ENCODE results near the gene PLEKHG4B. TPM values are rescaled to one million over a fixed set of nuclear protein-coding genes. Genes with fewer than 3 reads are reported as not detected.
"Not testable (repeated sequence)": the region's sequence is repeated elsewhere in the genome, so short reads cannot be mapped to it uniquely, and the experiment has no call there.

PLEKHG4B gene, protein sequence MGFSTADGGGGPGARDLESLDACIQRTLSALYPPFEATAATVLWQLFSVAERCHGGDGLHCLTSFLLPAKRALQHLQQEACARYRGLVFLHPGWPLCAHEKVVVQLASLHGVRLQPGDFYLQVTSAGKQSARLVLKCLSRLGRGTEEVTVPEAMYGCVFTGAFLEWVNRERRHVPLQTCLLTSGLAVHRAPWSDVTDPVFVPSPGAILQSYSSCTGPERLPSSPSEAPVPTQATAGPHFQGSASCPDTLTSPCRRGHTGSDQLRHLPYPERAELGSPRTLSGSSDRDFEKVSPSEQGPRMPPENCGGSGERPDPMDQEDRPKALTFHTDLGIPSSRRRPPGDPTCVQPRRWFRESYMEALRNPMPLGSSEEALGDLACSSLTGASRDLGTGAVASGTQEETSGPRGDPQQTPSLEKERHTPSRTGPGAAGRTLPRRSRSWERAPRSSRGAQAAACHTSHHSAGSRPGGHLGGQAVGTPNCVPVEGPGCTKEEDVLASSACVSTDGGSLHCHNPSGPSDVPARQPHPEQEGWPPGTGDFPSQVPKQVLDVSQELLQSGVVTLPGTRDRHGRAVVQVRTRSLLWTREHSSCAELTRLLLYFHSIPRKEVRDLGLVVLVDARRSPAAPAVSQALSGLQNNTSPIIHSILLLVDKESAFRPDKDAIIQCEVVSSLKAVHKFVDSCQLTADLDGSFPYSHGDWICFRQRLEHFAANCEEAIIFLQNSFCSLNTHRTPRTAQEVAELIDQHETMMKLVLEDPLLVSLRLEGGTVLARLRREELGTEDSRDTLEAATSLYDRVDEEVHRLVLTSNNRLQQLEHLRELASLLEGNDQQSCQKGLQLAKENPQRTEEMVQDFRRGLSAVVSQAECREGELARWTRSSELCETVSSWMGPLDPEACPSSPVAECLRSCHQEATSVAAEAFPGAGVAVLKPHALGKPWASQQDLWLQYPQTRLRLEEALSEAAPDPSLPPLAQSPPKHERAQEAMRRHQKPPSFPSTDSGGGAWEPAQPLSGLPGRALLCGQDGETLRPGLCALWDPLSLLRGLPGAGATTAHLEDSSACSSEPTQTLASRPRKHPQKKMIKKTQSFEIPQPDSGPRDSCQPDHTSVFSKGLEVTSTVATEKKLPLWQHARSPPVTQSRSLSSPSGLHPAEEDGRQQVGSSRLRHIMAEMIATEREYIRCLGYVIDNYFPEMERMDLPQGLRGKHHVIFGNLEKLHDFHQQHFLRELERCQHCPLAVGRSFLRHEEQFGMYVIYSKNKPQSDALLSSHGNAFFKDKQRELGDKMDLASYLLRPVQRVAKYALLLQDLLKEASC (N-terminal part only)
- not detected for total RNA-seq

DNA sequence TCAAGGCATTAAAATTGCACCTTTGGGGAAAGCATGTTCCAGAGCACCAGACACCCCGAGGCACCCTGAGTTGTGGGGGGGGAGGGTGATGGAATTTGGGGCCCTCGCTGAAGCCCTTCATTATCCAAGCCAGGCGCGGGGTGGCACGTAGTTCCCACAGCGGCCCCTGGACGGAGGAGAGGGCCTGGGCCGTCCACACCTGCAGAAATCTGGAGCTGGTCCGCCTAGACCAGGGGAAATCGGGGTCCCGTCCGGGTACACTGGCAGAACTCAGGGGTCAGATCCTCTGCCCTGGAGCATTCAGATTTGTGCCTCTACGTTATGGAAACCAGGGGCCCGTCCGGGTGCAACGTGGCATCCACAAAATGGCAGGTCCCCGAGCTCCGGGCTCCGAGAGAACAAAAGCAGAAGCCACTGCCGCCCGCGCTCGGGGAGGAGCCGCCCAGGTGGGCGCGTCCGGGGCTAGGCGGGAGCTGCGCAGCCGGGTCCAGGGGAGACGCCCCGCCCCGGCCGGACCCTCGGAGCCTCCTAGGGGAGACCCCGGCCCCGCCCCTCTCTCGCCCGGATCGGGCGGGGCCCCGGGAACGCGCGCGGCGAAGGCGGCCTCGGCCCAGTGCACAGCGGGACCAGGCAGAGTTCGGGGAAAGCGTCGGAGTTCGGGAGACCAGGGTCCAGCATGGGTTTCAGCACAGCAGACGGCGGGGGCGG lies at the start of gene PLEKHG4B:
Gene PLEKHG4B (plus strand): TSS at position 613 of the 708 bp plus-strand sequence. CDS start 64 bp downstream, at position 677.
- Histone ChIP-seq H3K27me3 (no peaks in the 10 kb centered on the region), H3K4me3 (peak within 1 kb of the TSS; percentile 34 to 52), H3K9me3 (no peaks in the 10 kb centered on the region), H3K4me1 (peaks cover 0 to 3% of the 10 kb centered on the region in 2 donors), H3K27ac (no peak within 1 kb of the TSS), H3K36me3 (no peaks in the 10 kb centered on the region)
- TF ChIP-seq, protein P1, sequence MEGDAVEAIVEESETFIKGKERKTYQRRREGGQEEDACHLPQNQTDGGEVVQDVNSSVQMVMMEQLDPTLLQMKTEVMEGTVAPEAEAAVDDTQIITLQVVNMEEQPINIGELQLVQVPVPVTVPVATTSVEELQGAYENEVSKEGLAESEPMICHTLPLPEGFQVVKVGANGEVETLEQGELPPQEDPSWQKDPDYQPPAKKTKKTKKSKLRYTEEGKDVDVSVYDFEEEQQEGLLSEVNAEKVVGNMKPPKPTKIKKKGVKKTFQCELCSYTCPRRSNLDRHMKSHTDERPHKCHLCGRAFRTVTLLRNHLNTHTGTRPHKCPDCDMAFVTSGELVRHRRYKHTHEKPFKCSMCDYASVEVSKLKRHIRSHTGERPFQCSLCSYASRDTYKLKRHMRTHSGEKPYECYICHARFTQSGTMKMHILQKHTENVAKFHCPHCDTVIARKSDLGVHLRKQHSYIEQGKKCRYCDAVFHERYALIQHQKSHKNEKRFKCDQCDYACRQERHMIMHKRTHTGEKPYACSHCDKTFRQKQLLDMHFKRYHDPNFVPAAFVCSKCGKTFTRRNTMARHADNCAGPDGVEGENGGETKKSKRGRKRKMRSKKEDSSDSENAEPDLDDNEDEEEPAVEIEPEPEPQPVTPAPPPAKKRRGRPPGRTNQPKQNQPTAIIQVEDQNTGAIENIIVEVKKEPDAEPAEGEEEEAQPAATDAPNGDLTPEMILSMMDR (IDR thresholded peaks at IDR 0.05), result no peak
- no peak for DNase-seq (ENCODE audit: low spot score in 2 of 2)
- intact Hi-C loops (cut with DNase I), result no loop called here

DNA sequence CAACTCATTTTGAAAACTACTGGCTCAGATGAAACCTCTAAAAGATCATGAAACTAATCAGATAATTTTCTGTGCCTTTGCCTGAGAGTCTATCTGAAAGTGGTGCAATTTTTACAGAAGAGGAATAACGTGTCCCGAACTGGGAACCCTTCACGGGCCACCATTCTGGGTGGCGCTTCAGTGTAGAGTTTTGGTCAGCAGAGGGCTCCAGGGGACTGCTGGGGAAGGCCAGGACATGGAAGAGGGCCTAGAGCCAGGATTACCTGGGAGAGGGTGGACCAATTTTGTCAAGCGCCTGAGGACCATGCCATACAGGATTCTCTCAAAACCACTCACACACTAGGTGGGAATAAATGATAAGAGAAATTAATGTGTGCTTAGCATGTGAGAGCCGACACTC lies 49.7 kb upstream of the PLEKHG4B start:
- Histone ChIP-seq H3K4me1 (no peaks in the 10 kb centered on the region), H3K9me3 (no peaks in the 10 kb centered on the region), H3K27ac (no peak overlapping the region), H3K27me3 (no peaks in the 10 kb centered on the region), H3K36me3 (no peaks in the 10 kb centered on the region), H3K4me3 (no peak overlapping the region)
- intact Hi-C loops (cut with DNase I), result no loop called here
- no peak for DNase-seq (ENCODE audit: low spot score in 2 of 2)
- TF ChIP-seq, protein P1 (IDR thresholded peaks at IDR 0.05), result peak in 1 of 3 experiments; percentile 7

DNA sequence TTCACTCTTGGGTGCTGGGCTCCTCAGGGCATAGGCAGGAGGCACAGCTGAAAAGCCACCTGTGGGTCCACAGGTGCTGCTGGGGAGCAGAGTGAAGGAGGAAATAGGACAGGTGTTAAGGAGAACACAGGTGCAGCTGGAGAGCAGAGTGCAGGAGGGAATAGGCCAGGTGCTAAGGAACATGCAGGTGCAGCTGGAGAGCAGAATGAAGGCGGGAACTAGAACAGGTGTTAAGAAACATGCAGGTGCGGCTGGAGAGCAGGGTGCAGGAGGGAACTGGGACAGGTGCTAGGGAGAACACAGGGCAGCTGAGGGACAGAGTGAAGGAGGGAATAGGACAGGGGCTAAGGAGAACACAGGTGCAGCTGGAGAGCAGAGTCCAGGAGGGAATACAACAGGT lies 43.8 kb upstream of the PLEKHG4B start:
- no peaks in the 10 kb centered on the region for H3K36me3 ChIP-seq
- H3K4me1 ChIP-seq, result no peaks in the 10 kb centered on the region
- intact Hi-C loops (cut with DNase I), result no loop called here
- DNase-seq (ENCODE audit: low spot score in 2 of 2), result no peak
- H3K4me3 ChIP-seq, result no peak overlapping the region
- no peaks in the 10 kb centered on the region for H3K9me3 ChIP-seq
- TF ChIP-seq, protein P1 (IDR thresholded peaks at IDR 0.05), result no peak
- no peak overlapping the region for H3K27ac ChIP-seq
- H3K27me3 ChIP-seq, result no peaks in the 10 kb centered on the region

DNA sequence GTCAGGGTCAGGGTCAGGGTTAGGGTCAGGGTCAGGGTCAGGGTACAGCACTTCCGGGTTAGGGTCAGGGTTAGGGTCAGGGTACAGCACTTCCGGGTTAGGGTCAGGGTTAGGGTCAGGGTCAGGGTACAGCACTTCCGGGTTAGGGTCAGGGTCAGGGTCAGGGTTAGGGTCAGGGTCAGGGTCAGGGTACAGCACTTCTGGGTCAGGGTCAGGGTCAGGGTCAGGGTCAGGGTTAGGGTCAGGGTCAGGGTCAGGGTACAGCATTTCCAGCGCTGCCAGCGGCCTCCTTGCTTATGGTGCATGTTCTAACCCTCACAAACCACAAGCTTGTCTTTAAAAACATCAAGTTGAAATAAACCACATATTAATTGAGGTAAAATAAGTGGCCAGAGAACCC lies 42.4 kb upstream of the PLEKHG4B start:
- H3K4me1 ChIP-seq; H3K27ac ChIP-seq; H3K4me3 ChIP-seq; intact Hi-C loops (cut with DNase I); H3K9me3 ChIP-seq; DNase-seq (ENCODE audit: low spot score in 2 of 2); H3K36me3 ChIP-seq; H3K27me3 ChIP-seq: not testable (repeated sequence)

DNA sequence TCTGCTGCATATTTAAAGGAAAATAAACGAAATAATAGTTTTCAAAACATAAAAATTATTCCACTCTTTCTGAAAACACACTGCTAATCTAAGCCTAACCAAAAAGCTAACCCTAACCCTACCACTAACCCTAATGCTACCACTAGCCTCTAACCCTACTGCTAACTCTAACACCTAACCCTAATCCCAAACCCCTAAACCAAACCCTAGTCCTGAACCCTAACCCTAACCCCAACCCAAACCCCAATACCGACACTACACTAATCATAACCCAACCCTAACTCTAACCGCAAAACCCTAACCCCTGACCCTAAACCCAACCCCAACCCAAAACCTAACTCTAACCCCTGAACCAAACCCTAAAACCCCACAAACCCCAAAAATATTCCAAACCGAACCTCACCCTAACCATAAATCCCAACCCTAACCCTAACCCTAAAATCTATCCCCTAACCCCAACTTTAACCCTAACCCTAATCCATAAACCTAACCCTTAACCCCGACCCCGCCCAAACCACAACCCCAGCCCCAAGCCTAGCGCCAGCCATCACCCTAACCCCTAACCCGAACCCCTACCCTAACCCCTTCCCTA lies 41.9 kb upstream of the PLEKHG4B start:
- TF ChIP-seq, protein P1 (IDR thresholded peaks at IDR 0.05), result no peak
- Histone ChIP-seq H3K9me3 (no peaks in the 10 kb centered on the region), H3K27me3 (peaks cover 11% of the 10 kb centered on the region), H3K4me1 (peaks cover 0 to 5% of the 10 kb centered on the region in 2 donors), H3K27ac (no peak overlapping the region), H3K4me3 (no peak overlapping the region), H3K36me3 (no peaks in the 10 kb centered on the region)
- intact Hi-C loops (cut with DNase I), result no loop called here
- no peak for DNase-seq (ENCODE audit: low spot score in 2 of 2)
